ENCODE results near the gene NXN. TPM values are rescaled to one million over a fixed set of nuclear protein-coding genes. Genes with fewer than 3 reads are reported as not detected.

Gene NXN
- total RNA-seq, 1 donor from 2014 or later = 51.6 TPM

GRCh38 chr17:933312-934073, 46.1 kb downstream of the NXN start:
- Histone ChIP-seq H3K4me3 (no peak overlapping the region), H3K36me3 (no peaks in the 10 kb centered on the region), H3K9me3 (no peaks in the 10 kb centered on the region), H3K4me1 (peaks cover 64% of the 10 kb centered on the region), H3K27ac (peak overlapping the region; percentile 43), H3K27me3 (no peaks in the 10 kb centered on the region)
- DNase-seq (ENCODE audit: extremely low spot score in 2 of 2) = no peak
- no peak for TF ChIP-seq POLR2AphosphoS5 (IDR thresholded peaks at IDR 0.05; ENCODE audit: insufficient read depth in 1 of 2, low read depth in 1 of 2)
- TF ChIP-seq POLR2A (IDR thresholded peaks at IDR 0.05) = no peak
- TF ChIP-seq CTCF (IDR thresholded peaks at IDR 0.05) = no peak
- intact Hi-C loops (cut with DNase I) = no loop called here

- Histone ChIP-seq H3K4me3 (no peak overlapping the region), H3K36me3 (no peaks in the 10 kb centered on the region), H3K27me3 (no peaks in the 10 kb centered on the region), H3K27ac (no peak overlapping the region), H3K9me3 (no peaks in the 10 kb centered on the region), H3K4me1 (peaks cover 74% of the 10 kb centered on the region)
- TF ChIP-seq CTCF (IDR thresholded peaks at IDR 0.05) (no peak), POLR2A (IDR thresholded peaks at IDR 0.05) (no peak), POLR2AphosphoS5 (IDR thresholded peaks at IDR 0.05; ENCODE audit: insufficient read depth in 1 of 2, low read depth in 1 of 2) (no peak)
- intact Hi-C loops (cut with DNase I) = no loop called here
- DNase-seq (ENCODE audit: extremely low spot score in 2 of 2) = no peak
These were observed 49.3 kb downstream of the NXN start for GRCh38 chr17:930258-930657.

GRCh38 chr17:929586-929985, 50.0 kb downstream of the NXN start:
- DNase-seq (ENCODE audit: extremely low spot score in 2 of 2) = no peak
- Histone ChIP-seq H3K4me1 (peaks cover 69% of the 10 kb centered on the region), H3K9me3 (no peaks in the 10 kb centered on the region), H3K36me3 (no peaks in the 10 kb centered on the region), H3K27ac (no peak overlapping the region), H3K27me3 (no peaks in the 10 kb centered on the region), H3K4me3 (no peak overlapping the region)
- TF ChIP-seq CTCF (IDR thresholded peaks at IDR 0.05) (no peak), POLR2A (IDR thresholded peaks at IDR 0.05) (no peak), POLR2AphosphoS5 (IDR thresholded peaks at IDR 0.05; ENCODE audit: insufficient read depth in 1 of 2, low read depth in 1 of 2) (no peak)
- intact Hi-C loops (cut with DNase I) = no loop called here

- no peaks in the 10 kb centered on the region for H3K27me3 ChIP-seq
- H3K36me3 ChIP-seq = no peaks in the 10 kb centered on the region
- peak overlapping the region; percentile 72 for H3K27ac ChIP-seq
- TF ChIP-seq POLR2AphosphoS5 (IDR thresholded peaks at IDR 0.05; ENCODE audit: insufficient read depth in 1 of 2, low read depth in 1 of 2) (no peak), CTCF (IDR thresholded peaks at IDR 0.05) (no peak), POLR2A (IDR thresholded peaks at IDR 0.05) (no peak)
- intact Hi-C loops (cut with DNase I) = no loop called here
- H3K4me3 ChIP-seq = no peak overlapping the region
- no peak for DNase-seq (ENCODE audit: extremely low spot score in 2 of 2)
- H3K9me3 ChIP-seq = no peaks in the 10 kb centered on the region
- peaks cover 52% of the 10 kb centered on the region for H3K4me1 ChIP-seq
These were observed 51.7 kb downstream of the NXN start for GRCh38 chr17:927611-928461.
